ENCODE data around the gene IVD. TPM values are rescaled to one million over a fixed set of nuclear protein-coding genes. Genes with fewer than 3 reads are reported as not detected.

IVD gene
- total and polyA plus RNA-seq, 2 of the 8 experiments (the other 6 are each of a cell fraction or from before 2014, with no cell fraction given) = 55.2 to 78.8 TPM

DNA sequence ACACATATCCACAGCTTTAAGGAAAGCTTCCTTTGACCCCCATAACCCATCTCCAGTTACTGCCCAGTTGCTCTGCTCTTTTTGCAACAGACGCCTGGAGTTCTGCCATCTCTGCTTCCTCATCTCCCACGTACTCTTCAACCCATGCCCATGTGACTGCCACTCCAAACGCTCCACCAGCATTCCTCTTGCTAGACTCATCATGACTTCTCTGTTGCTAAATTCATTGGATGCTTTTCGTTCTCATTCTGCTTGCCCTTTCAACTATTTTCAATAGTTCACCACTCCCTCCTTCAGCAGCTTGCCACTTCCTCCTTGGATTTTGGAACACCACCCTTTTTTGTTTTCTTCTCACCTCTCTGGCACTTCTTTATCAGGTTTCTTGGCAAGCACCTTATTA, 25.7 kb upstream of the IVD start:
- no peak overlapping the region for H3K27ac ChIP-seq (ENCODE audit: low read depth, low read length)
- no peak overlapping the region for H3K14ac ChIP-seq (ENCODE audit: insufficient read length)
- CTCF ChIA-PET (ENCODE audit: partially characterized antibody) = interaction anchor here (1.1 to 5.1 kb wide), 4 partner anchors 10 to 42 kb away, joined by 4 to 49 read pairs (median 5); no protein-coding TSS in a partner anchor
- peaks cover 2 to 8% (median 4%) of the 10 kb centered on the region in 4 experiments; a peak in 4 of 7 replicates for H3K4me1 ChIP-seq (replicated peaks in 1 of 4; ENCODE audit: control insufficient read depth in 3 of 4, insufficient read depth in 4 of 4, low read length in 3 of 4)
- H4K20me1 ChIP-seq (replicated peaks in 1 of 2; ENCODE audit: control insufficient read depth in 1 of 2, insufficient read depth in 2 of 2, low read length in 2 of 2) = no peaks in the 10 kb centered on the region
- peak overlapping the region; percentile 78; the same call in 1 of the 2 replicates for H2AFZ ChIP-seq (ENCODE audit: low read length)
- H2BK20ac ChIP-seq (ENCODE audit: low read length) = no peak overlapping the region
- TF ChIP-seq SP2 (IDR thresholded peaks at IDR 0.05; ENCODE audit: low read length) (no peak), CTBP2 (IDR thresholded peaks at IDR 0.05; ENCODE audit: borderline replicate concordance, insufficient read depth, insufficient read length, low read length) (no peak), HDAC6 (IDR thresholded peaks at IDR 0.05; ENCODE audit: low read depth, low read length) (no peak), YY1 (IDR thresholded peaks at IDR 0.05; ENCODE audit: low read depth, low read length) (no peak), RAD21 (IDR thresholded peaks at IDR 0.05 in 1 of 2, conservative IDR thresholded peaks at IDR 0.05 in 1 of 2; ENCODE audit: low read depth in 2 of 2, low read length in 2 of 2) (no peak), RBBP5 (IDR thresholded peaks at IDR 0.05; ENCODE audit: borderline replicate concordance, low read depth, low read length) (no peak)
- TF ChIP-seq, protein P1, sequence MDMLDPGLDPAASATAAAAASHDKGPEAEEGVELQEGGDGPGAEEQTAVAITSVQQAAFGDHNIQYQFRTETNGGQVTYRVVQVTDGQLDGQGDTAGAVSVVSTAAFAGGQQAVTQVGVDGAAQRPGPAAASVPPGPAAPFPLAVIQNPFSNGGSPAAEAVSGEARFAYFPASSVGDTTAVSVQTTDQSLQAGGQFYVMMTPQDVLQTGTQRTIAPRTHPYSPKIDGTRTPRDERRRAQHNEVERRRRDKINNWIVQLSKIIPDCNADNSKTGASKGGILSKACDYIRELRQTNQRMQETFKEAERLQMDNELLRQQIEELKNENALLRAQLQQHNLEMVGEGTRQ (IDR thresholded peaks at IDR 0.05; ENCODE audit: low read length) = no peak
- H3K18ac ChIP-seq (ENCODE audit: extremely low read depth, low read length) = no peak overlapping the region
- H3K79me2 ChIP-seq (ENCODE audit: control insufficient read depth in 1 of 2, insufficient read depth in 2 of 2, low read length in 2 of 2) = peaks cover 0 to 16% of the 10 kb centered on the region in 2 experiments; a peak in 2 of 4 replicates
- FAIRE-seq = no peak
- no peak overlapping the region for H3K4ac ChIP-seq (replicated peaks; ENCODE audit: insufficient read length, low read depth, low read length)
- H2BK12ac ChIP-seq (ENCODE audit: low read depth, low read length) = peak overlapping the region; percentile 33; the same call in 1 of the 2 replicates
- H3K4me3 ChIP-seq (ENCODE audit: extremely low read depth in 1 of 4, insufficient read depth in 2 of 4, low read depth in 3 of 4, low read length in 4 of 4) = no peak overlapping the region
- no peak overlapping the region for H2BK120ac ChIP-seq (replicated peaks; ENCODE audit: low read depth, low read length)
- H3K9me3 ChIP-seq (ENCODE audit: insufficient read depth in 2 of 2, low read depth in 1 of 2, low read length in 1 of 2) = no peaks in the 10 kb centered on the region
- H4K91ac ChIP-seq (replicated peaks; ENCODE audit: insufficient read length, low read length) = peak overlapping the region; percentile 35
- no peak overlapping the region for H3K23ac ChIP-seq (ENCODE audit: insufficient read length)
- no peak for DNase-seq (ENCODE audit: low read depth in 1 of 2, low spot score in 2 of 2)
- H4K5ac ChIP-seq (ENCODE audit: insufficient read length, low read depth, low read length) = no peak overlapping the region
- POLR2A ChIA-PET (ENCODE audit: partially characterized antibody) = interaction anchor here (1.1 kb wide), 2 partner anchors 10 to 60 kb away, joined by 3 to 4 read pairs; partner anchors contain the start of gene BAHD1
- WGBS, 2 experiments (ENCODE audit: extremely low coverage in 1 of 2, insufficient coverage in 1 of 2, insufficient read length in 1 of 2, insufficient replicate concordance in 2 of 2, low coverage in 1 of 2, low lambda C conversion rate in 2 of 2, missing lambda C conversion rate in 1 of 2) = 82% methylated on average over 4 of the region's 4 CpGs; no CpG with 5 or more reads in 1 of the 2 experiments
- peaks cover 7% of the 10 kb centered on the region for H3K79me1 ChIP-seq (ENCODE audit: low read depth, low read length)
- no peak overlapping the region for H3K4me2 ChIP-seq (ENCODE audit: insufficient read depth in 1 of 2, low read depth in 2 of 2, low read length in 2 of 2)
- no peak overlapping the region for H2BK5ac ChIP-seq (ENCODE audit: low read depth, low read length)
- no peak overlapping the region for H2BK15ac ChIP-seq (ENCODE audit: low read length)
- H3K56ac ChIP-seq (replicated peaks; ENCODE audit: insufficient read length, low read depth, low read length) = no peak overlapping the region
- no peaks in the 10 kb centered on the region for H3K27me3 ChIP-seq (replicated peaks in 1 of 4; ENCODE audit: control insufficient read depth in 3 of 4, extremely low read depth in 1 of 4, insufficient read depth in 3 of 4, low read length in 3 of 4)
- H2AK5ac ChIP-seq (ENCODE audit: low read depth, low read length) = no peak overlapping the region
- peaks cover 6% of the 10 kb centered on the region; the same call in 1 of the 2 replicates for H3K23me2 ChIP-seq (ENCODE audit: low read depth, low read length)
- no peak overlapping the region for H4K8ac ChIP-seq (ENCODE audit: extremely low read depth, insufficient read depth, low read length)
- no peaks in the 10 kb centered on the region for H3K36me3 ChIP-seq (ENCODE audit: control insufficient read depth in 2 of 4, insufficient read depth in 4 of 4, low read length in 3 of 4)
- no peak overlapping the region for H3K9ac ChIP-seq (replicated peaks in 1 of 4; ENCODE audit: extremely low read depth in 1 of 4, low read depth in 3 of 4, low read length in 3 of 4)
